MM.1S (cell line): ENCODE data around the gene UBE2B.

Source experiments
- CTCF ChIP-seq: fragments of 300-600 bp; sonication (generic); IDR thresholded peaks from 2 replicates; pipeline ENCODE4 v1.5.1; 2016; ENCODE audit warnings: antibody characterized with exemption, low read length, mixed read lengths
- EZH2 ChIP-seq: fragments of 300-600 bp; sonication (generic); optimal IDR thresholded peaks from 2 replicates; pipeline ENCODE3; 2017; ENCODE audit warnings: low read depth, mild to moderate bottlenecking, antibody characterized with exemption, low read length, mixed read lengths

GRCh38 chr5:134437340-134437846 lies 66.0 kb downstream of the UBE2B start:
- TF ChIP-seq CTCF, result no peak
- TF ChIP-seq EZH2, result no peak
